DLD1 (cell line): ENCODE results near the gene DERL2.

ENCODE experiments used
- in situ Hi-C: cut with HindIII; loops from 2 replicates; pipeline ENCODE4 v1.10.0; 2017; ENCODE audit warnings: low sequenced_read_pairs

The DERL2 gene

DNA sequence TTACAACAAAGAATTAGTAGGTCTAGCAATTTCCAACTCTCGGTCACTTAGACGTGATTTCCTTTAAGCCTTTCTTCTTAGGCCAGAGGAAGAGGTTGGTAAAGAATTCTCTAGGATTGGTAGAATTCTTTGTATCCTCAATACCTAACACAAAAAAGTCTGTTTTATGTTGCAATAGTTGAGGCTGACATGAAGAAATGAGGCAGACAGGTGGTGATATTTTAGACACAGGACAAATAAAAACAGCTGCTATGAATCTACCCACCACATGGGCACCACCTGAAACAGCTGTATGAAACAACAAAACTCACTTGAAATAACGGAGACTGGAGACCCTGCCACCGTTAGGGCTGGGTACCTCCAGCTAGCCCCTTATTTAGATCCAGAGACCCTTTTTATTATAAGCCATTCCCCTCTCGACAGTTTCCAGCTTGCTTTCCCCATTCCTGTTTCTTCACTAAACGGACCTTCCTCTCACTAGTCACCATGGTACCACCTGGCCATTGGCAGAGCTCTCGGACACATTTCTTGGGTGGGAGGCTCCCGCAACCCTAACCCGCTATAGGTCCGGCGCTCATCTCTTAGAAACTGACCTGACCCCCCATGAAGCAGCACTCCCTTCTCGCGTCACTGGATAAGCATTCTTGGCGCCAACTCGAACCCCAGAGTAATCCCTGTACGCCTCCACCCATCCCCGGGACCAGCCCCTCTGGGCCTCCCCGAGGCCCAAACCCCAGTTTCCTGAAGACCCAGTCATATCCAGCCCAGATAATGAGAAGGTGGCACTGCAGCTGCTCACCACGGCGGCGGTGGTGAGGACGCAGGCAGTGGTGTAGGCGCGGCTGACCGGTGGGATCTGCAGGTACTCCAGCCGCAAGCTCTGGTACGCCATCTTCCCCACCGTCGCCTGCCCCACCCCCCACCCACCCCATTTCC, at the start of gene DERL2:
DERL2 (minus strand) TSS at position 909 of the 936 bp plus-strand sequence; CDS start at position 892, 17 bp downstream.
- in situ Hi-C loops = no loop called here

DNA sequence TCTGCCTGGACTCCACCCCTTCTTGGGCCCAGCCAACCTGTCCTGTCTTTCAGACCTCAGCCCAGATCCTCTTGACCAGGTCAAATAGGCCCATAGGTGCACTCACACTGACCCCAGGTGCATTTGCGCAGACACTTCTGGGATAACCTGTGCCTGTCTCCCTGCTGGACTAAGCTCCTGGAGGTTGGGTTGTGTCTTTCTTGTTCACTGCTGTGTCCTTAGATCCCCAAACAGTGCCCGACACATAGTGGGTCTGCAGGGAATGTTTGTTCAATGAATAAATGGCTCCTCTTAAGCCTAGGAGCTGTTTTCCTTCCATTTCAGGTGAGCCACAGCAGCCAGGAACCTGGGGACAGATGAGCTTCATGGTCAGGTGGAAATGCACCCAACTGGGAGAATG, 49.5 kb upstream of the DERL2 start:
- in situ Hi-C loops = no loop called here

DNA sequence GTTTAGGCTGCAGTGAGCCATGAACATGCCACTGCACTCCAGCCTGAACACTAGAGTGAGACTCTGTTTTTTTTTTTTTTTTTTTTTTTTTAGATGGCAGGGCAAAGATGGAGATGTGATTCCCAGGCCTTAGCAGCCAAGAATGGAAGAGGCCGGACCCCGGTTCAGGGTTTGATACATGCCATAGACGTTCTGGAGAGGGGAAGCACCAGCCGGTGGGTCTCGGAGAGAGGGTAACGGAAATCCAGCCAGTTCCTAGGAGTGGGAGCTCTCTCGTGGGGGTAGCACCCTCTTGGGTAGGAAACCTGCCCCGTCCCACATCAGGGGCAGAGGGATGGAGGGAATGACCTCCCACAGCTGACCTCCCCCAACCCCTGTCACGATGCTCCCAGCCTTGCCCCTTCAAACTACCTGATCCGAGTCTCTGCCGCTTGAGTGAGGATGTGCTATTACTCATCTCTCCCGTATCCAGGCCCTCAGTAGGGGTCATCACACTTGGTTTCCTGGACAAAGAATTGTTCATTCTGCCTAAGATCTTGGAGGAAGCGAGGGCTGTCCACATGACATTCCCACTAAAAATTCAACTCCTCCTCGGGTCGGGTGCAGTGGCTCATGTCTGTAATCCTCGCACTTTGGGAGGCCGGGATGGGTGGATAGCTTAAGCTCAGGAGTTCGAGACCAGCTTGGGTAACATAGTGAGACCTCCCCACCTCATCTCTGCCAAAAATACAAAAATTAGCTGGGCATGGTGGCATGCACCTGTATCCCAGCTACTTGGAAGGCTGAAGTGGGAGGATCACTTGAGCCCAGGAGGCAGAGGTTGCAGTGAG, 47.7 kb upstream of the DERL2 start:
- in situ Hi-C loops = no loop called here

DNA sequence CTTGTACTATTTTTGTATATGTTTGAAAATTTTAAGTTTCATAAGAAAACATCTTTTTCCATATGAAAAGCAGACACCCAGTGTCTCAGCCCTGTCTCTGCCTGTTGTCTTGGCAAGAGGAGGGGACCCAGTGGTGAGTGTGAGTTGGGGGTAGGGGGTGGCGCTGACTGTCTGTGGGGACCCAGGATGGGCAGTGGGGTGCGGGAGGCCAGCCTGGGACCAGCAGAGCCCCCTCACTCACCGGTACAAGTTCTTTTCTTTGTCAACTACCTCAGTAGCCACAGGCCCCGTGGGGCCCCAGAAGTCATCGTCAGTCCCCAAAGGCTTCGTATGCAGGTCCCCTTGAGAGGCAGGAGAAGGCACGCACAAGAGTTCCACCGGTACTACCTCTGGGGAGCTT, 46.6 kb upstream of the DERL2 start:
- in situ Hi-C loops = no loop called here

DNA sequence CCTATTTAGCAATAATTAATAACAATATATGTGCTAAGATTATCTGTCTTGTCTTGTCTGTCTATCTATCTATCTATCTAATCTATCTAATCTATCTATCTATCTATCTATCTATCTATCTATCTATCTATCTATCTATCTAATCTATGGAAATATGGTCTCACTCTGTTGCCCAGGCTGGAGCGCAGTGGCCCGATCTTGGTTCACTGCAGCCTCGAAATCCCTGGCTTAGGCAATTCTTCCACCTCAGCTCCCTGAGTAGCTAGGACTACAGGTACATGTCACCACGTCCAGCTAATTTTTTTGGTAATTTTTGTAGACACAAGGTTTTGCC, 45.1 kb upstream of the DERL2 start:
- in situ Hi-C loops = no loop called here

DNA sequence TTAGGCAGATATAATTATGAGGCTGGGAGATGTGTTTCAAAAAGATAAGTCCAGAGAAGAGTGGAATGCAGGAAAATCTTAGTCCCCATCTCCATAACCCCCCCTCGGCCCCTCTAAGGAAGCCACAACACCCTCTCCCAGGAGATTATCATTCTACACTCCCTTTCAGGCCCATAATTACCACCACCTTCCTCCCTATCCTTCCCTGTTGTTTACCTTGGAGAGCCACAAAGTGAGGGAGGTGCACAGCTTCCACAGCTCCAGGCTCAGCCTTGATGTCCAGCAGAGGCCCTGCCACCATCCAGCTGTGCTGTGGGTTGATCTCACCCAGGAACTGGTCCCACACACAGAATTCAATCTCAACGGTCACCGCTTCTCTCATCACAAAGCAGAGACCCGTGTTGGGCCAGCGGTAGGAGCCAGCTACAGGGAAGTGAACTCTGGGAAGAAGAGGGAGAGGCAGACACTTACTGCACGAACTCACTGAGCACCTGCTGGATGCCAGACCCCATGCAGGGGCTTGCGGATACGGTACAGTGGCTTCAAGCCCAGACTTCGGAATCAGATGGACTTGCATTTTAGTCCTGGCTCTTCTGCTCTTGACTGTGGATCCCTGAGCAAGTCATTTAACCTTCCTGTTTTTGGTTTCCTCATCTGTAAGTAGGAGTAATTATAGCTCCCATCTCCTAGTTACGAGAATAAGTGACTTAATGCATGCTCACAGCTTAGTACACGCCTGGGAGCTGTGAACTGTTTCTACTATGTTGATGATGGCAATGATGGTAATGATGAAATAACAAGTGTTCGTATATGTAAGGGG, 44.5 kb upstream of the DERL2 start:
- in situ Hi-C loops = no loop called here

DNA sequence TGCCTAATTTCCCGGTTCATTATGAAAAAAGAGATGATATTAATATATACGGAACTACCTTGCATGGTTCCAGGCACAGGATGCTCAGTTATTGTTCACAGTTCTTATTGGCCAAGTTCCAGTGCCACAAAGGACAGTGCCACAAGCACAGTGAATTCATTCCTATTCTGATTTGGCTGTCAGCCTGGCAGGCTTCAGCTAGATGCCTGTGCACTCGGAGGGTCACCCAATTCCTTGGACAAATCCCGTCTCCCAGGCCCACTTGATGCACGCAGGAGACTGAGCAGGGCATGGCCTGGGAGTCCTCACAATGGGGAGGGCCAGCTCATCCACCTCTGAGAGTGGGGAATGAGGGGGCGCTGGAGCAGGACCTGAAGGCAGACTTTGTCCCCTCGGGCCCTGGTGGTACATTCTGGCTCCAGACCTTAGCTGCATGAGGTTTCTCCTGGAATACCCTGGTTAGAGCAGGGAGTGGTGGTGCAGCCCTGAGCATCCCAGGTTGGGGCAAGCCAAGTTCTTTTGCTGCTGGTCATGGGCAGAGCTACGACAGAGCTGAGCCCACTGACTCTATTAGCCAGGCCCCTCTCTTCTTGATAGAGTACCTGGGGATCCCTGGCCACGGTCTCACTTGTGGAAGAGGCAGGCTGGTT, 41.7 kb upstream of the DERL2 start:
- in situ Hi-C loops = no loop called here

DNA sequence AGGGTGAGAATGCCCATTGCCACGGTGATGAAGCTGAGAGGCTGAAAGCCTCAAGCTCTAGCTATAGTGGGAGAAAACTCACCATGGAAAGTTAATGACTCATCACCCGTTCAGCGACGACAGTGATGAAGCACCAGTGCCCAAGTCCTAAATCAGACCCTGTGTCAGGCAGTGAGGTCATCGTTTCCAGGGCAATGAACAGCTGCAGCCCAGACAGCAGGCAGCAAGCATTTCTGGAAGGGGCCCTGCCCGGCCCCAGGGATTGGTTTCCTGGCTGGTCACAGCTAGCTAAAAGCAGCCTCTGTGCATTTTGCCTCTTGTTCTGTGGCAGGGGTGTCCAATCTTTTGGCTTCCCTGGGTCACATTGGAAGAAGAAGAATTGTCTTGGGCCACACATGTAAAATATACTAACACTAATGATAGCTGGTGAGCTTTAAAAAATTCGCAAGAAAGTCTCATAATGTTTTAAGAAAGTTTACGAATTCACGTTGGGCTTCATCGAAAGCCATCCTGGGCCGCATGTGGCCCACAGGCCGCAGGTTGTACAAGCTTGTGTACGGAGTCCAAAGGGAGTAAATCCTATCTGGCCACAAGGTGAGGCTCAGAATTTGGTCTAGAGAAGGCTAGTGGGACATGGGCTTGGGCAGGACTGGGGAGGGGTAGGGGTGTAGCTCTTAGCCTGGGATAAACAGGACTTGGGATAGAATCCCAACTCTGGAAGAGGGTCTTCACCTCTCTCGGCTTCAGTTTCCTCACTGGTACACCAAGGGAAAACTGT, 41.0 kb upstream of the DERL2 start:
- in situ Hi-C loops = no loop called here

DNA sequence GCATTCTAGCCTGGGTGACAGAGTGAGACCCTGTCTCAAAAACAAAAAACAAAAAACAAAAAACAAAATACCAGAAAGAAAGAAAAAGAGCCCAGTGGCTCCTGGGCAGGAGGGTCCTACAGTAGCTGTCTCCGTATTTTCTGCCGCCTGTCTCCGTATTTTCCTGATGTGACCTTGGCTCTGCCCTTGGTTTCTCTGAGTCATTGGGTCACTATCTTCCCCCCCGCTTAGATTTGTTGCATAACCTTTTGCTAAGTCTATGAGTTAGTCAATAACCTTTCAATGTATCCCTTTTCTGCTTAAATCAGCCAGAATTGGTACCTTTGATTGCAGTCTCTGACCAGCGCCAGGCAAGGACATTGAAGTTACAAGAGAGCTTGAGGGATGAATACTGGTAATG, 37.3 kb upstream of the DERL2 start:
- in situ Hi-C loops = no loop called here

DNA sequence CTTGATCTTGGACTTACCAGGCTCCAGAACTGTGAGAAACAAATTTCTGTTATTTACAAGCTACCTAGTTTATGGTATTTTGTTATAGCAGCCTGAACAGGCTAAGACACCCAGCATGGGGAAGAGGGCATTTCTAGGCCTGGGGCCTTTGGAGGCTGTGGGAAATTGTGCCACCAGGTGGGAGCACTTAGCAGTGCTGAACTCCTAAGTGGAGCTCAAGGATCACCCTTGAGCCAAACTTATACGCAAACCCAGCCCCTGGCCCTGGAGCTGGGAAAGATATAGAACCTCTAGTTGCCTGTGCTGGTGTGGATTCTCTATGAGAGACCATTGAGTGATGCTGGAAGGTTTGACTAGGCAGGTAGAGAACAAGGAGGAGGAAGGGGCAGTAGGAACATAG, 36.5 kb upstream of the DERL2 start:
- in situ Hi-C loops = no loop called here

DNA sequence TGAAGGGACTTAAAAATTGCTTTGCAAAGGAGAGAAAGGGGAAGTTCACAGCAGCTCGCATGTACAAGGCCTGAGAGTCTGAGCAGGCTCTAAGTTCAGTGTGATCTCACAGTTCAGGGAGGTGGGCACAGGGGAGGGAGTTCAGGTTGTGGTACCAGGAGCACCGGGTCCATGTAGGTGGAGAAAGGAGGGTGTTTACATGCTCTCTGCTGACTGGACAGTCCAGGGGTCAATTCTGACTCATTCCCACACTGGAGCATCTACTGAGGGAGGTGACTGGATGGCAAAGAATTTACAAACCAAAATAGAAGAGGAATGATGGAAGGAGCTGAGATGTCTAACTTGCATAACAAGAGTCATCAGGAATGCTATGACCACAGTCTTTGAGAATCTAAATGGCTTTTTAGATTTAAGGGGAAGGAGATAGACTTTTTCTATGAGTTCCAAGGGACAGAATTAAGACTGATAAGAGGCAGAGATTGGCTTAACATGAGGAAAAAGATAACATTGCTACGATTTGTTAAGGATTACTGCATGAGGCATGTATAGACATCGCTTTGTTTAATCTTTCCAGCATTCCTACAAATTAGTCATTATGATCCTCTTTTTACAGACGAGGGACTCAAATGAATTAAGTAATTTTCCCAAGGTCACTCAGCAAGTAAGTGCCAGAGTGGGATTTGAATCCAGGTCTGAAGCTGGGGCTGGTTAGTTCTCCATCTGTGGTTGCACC, 30.2 kb upstream of the DERL2 start:
- in situ Hi-C loops = no loop called here

DNA sequence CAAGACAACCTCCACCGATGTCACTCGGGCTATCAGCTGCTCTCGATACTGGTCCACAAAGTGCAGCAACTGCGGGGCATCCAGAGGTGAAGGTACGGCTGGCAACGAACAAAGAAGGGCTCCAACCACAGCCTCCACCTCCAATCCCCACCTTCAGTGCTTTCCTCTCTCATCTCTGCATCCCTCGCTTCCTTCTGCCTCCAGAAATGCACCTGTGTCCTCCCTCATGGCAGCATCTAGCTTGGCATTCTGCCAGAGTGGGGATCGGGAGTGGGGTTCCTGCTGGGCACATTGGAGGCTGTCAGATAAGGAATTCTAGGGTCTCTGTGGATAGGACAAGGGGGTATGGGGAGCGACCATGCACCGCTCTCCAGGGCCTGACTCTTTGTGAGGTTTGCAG, 29.0 kb upstream of the DERL2 start:
- in situ Hi-C loops = no loop called here

DNA sequence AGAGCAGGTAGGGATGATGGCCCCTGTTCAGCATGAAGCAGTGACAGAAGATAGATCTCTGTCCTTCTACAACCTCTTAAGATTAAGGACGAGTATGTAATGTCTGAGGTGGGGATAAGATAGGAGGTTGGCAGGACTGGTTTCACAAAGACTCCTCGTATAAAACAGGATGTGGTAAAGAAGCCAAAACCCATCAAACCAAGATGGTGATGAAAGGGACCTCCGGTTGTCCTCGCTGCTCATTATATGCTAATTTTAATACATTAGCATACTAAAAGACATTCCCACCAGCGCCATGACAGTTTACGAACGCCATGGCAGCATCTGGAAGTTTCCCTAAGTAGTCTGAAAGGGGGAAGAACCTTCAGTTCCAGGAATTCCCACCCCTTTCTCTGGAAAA, 27.6 kb upstream of the DERL2 start:
- in situ Hi-C loops = no loop called here

DNA sequence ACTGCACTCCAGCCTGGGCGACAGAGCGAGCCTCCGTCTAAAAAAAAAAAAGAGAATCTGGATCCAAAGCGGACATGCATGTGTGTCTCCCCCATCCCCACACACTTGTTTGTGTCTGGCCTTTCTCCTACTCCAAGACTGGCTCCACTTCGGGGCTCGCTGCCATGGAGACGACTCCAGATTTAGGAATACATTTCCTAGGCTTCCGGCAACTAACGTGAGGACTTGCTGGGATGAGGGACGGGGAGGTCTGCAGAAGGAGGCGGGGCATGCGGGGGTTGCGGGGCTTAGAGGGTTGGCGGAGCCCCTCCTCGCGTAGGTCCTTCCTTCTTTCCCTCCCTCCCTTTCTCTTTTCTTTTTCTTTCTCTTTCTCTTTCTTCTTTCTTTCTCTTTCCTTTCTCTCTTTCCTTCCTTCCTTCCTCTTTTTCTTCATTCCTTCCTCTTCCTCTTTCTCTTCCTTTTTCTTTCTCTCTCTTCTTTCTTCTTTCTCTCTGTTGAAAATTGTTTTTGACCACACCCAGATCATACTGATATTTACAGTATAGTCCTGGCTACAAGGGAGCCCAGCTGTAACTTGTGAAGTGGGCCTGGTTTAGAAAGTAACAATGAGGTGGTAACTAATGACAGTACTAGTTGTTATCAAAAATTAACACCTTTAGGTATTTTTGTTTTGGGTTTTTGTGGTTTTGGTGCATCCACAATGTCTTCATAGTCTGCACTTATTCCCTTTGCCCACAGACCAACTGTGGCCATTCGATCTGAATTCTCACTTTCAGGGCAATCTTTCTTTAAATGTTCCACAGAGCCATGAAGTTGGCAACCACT, 25.6 kb upstream of the DERL2 start:
- in situ Hi-C loops = no loop called here

DNA sequence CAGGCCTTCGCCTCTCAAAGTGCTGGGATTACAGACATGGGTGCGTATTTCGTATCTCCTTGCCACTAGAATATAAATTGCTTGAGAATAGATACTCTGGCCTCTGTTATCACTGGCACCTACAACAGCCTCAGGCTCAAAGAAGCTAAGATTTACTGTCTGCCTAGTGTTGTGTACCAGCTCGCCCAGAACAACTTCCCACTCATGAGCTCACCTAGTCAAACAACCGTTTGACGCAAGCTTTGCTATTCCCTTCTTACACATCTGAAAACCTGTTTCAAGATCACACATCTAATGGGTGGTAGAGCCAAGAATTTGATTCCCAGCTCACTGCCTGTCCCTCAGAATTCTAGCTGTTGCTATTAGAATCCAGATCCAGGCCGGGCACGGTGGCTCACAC, 24.8 kb upstream of the DERL2 start:
- in situ Hi-C loops = no loop called here

DNA sequence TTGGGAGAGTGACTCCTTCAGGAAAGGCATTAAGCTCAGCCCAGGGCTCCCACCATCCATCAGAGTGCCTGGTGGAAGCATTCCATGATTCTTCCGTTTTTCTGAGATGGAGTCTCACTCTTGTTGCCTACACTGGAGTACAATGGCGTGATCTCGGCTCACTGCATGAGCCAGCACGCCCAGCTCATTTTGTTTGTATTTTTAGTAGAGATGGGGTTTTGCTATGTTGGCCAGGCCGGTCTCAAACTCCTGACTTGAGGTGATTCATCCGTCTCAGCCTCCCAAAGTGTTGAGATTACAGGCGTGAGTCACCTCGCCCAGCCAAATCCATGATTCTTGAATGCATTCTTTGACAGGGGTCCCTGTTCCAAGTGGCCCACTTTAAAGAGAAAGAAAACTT, 23.5 kb upstream of the DERL2 start:
- in situ Hi-C loops = no loop called here

DNA sequence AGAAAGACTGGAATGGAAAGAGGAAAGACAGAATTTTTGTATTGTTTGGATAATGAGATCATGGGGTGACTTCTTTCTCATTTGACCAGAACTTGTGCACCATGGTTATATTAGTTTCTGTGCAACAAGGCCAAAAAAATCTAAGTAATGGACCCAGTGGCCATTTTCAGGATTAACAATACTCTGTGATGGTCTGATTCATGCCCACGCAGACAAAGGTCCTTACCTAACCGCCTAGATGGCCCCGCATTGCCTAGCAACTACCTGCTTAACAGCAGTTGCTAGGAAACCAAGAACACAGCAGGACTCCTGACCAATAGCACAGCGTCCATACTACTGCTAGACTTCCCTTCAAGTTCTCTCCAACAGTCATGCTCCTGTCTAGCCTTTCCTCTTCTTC, 22.8 kb upstream of the DERL2 start:
- in situ Hi-C loops = no loop called here

DNA sequence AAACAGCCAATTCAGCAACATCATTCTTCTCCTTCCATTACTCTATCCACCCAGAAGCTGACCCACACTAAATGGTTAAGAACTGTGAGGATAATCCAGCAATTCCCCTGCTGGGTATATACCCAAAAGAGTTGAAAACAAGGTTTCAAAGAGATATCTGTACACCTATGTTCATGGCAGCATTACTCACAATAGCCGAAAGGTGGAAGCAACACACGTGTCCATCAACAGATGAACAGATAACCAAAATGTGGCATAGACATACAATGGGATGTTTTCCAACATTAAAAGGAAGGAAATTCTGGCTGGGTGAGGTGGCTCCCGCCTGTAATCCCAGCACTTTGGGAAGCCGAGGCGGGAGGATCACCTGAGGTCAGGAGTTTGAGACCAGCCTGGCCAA, 20.3 kb upstream of the DERL2 start:
- in situ Hi-C loops = no loop called here
